NCI-H1436 treated with DMSO at 0.1 percent for 48 hours (cell line): ENCODE results near the gene MAPK14.
"Not testable (repeated sequence)": the region's sequence is repeated elsewhere in the genome, so short reads cannot be mapped to it uniquely, and the experiment has no call there.

Experiments
- DNase-seq: peaks from one replicate; lab custom pipeline; 2025; lab: John Stamatoyannopoulos, UW

The MAPK14 gene

DNA sequence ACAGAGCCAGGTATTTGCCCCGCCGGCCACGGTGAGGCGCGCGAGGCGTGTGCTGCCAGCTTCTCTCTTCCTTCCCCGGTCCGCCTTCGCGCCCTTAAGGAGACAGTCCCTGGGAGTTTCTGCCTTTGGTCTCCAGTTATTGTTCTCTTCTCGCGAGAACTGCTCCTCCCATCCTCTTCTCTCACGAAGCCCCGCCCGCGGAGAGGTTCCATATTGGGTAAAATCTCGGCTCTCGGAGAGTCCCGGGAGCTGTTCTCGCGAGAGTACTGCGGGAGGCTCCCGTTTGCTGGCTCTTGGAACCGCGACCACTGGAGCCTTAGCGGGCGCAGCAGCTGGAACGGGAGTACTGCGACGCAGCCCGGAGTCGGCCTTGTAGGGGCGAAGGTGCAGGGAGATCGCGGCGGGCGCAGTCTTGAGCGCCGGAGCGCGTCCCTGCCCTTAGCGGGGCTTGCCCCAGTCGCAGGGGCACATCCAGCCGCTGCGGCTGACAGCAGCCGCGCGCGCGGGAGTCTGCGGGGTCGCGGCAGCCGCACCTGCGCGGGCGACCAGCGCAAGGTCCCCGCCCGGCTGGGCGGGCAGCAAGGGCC, at the start of gene MAPK14:
TSS of gene MAPK14 (plus strand) at position 308 of the 587 bp plus-strand sequence. CDS start 350 bp downstream, outside the sequence.
- peak; percentile 99 for DNase-seq

DNA sequence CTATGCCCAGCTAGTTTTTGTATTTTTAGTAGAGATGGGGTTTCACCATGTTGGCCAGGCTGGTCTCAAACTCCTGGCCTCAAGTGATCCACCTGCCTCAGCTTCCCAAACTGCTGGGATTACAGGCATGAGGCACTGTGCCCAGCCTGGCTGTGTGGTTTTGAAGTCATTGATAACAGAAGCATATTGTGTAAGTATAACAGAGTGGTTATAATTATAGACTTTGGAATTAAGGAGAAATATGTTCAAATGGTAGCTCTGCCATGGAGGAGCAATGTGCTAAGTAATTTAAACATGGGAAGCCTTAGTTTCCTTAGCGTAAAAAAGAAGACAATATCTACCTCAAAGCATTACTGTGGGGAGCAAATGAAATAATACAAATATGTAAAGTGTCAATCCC, 47.5 kb upstream of the MAPK14 start:
- not testable (repeated sequence) for DNase-seq

DNA sequence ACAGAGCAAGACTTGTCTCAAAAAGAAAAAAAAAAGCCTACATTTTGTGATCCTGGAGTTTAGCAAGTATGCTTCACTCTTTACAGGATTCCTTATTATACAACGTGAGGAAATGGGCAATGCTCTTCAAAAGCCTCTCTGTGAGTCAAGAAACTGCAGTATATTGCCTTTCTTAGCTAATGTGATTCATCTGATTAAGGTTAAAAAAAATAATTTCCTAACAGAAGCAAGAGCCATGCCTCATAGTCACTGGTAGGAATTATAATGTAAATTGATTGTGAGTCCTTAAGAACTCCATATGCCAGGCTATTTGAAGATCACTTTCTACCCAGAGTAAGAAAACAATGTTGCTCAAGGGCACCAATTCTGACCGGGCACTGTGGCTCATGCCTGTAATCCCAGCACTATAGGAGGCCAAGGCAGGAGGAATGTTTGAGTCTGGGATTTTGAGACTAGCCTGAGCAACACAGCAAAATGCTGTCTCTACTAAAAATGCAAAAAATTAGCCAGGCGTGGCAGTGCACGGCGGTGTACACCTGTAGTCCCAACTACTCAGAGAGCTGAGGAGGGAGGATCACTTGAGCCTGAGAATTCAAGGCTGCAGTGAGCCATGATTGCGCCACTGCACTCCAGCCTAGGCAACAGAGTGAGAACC, 46.5 kb upstream of the MAPK14 start:
- no peak for DNase-seq

DNA sequence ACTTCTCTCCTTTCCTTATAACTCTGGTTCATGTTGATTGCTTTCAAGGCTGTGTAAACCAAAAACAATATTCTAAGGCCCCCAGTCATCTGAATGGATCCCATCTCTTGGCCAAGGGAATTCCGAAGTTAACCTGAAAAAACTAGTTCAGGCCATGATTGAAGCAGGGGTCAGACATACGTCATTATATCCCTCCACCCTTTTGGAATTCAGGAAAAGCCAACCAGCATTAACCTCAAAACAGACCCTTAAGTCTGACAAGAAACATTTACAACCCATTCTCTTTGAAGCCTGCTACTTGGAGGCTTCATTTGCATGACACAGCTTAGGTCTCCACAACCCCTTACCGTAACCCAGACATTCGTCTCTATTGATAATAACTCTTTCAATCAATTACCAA, 42.9 kb upstream of the MAPK14 start:
- no peak for DNase-seq

DNA sequence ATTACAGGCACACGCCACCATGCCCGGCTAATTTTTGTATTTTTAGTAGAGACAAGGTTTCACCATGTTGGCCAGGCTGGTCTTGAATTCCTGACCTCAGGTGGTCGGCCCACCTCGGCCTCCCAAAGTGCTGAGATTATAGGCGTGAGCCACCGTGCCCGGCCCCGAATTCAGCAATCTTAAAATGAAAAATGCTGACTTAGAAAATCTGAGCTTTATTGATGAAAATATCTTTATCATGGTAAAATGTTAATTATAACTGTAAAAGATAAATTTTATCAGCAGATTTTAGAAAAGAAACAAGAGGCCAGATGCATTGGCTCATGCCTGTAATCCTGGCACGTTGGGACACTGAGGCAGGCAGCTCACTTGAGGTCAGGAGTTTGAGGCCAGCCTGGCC, 39.6 kb upstream of the MAPK14 start:
- not testable (repeated sequence) for DNase-seq

DNA sequence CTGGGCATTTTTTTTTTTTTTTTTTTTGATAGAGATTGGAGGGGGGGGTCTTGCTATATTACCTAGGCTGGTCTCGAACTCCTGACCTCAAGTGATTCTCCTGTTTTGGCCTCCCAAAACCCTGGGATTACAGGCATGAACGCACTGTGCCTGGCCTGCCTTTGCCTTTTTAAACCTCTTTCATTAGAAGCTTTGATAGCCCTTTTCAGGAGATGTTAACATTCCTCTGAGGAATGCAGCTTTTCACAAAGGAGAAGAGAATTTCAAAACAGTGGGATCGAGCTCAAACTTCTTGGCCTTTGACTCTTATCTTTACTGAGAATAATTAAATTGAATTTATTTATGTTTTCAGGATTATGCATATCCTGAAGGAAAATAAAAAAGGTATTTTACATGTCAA, 34.5 kb upstream of the MAPK14 start:
- DNase-seq, result no peak

DNA sequence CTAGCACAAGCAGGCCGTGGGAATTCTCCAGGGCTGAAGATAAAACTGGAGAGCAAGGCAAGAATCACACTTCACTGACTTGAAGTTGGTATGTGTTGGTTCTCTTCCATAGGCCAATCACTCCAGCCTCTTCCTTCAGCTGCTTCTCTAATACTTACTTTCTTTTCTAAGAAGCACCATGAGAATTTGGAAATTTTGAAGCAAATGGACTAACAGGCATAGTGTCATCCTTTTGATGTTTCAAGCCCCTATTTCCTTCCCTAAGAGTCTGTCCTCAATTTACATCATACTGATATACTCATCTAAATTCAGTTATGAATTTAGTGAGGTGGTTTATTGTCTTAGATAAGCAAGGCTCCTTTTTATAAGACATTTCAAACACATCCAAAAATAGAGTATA, 27.2 kb upstream of the MAPK14 start:
- DNase-seq, result no peak

DNA sequence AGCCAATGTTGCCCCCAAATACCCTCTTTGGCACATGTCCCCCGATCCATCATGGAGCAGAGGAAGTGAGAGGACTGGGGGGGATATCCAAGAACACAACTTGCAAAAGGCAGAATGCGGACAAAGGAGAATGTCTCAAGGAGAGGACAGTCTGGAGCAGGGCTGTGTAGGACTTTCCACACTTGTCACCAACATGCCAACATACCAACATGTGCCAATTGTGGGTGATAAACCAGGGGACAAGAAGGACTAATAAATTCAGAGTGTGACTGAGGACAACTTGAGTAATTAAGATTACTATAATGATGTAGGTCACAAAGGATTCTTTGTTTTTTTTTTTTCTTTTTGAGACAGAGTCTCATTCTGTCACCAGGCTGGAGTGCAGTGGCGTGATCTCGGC, 11.9 kb upstream of the MAPK14 start:
- DNase-seq, result no peak

DNA sequence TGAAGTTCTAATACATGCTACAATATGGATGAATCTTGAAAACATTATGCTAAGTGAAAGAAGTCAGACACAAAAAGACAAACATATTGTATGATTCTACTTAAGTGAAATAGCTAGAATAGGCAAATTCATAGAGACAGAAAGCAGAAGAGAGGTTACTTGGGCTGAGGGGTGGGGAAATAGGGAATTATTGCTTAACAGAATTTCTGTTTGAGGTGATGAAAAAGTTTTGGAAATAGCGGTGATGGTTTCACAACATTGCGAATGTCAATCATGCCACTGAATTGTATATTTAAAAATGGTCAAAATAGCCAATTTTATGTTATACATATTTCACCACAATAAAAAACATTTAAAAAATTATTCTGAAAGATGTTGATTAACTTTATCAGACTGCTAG, 9.3 kb upstream of the MAPK14 start:
- no peak for DNase-seq

DNA sequence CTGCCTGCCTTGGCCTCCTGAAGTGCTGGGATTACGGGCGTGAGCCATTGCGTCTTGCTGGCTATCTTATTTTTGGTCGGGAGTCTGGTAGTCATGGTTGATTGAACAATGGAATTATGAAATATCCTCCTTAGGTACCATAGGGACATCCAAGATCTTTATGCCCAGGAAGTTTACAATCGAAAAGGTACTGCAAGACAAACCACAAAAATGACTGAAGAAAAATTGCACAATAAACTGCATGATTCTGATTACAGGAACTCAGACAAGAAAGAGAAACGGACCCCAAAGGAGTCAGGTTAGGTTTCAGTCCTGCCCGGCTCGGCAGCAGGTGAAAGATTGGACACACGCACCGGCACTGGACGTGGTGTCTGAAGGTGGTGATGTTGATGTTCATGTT, 8.4 kb upstream of the MAPK14 start:
- DNase-seq, result no peak

DNA sequence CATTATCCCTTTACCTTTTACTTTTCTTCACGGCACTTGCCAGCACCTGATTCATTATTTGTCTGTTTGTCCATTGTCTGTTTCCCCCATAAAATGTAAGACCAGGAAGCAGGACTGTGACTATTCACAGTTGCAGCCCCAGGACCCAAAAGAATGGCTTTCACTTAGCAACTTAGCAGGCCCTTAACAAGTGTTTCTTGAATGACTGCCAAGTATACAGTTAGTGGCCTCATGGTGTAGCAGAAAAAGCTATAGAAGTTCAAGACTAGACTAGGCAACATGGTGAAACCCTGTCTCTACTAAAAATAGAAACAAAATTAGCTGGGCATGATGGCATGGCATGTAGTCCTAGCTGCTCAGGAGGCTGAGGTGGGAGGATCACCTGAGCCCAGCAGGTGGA, 7.5 kb upstream of the MAPK14 start:
- DNase-seq, result no peak

DNA sequence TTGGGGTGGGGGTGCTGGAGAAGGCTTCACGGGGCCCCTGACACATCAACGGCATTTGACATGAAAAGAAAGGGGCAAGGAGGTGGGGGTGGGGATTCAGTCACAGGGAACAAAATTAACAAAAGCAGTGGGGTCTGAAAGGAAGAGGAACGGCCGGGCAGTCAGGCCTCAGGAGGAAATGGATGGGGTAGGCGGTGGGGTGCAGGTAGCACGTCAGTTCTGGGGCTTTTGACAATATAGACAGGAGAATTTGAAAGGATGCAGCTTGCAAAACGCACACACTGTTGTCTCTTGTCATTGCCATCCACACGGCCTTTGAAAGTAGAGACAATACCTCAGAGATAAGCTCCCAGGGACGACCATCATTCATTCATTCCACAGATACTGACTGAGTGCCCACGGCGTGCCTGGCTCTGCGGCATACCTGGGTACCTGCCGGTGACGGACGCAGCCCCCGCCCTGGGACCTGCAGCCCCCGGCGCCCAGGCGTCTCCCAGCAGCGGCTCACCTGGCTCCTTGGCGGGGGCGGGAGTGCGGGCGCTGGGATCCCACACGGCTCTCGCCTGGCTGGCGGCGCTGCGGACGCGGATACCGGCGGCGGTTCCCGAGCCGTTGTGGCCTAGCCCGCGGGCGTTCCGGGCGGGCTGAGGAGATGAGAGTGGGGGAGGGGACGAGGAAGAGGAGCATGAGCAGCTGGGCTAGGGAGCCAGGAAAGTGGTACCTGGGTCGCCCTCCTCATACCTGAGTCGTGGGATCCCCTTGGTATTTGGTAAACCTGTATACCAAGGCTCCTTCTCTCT, 3.4 kb upstream of the MAPK14 start, which contains the start of gene SLC26A8:
TSS of gene SLC26A8 (minus strand) at position 646 of the 800 bp plus-strand sequence. CDS start 4,934 bp downstream, outside the sequence.
- no peak for DNase-seq

DNA sequence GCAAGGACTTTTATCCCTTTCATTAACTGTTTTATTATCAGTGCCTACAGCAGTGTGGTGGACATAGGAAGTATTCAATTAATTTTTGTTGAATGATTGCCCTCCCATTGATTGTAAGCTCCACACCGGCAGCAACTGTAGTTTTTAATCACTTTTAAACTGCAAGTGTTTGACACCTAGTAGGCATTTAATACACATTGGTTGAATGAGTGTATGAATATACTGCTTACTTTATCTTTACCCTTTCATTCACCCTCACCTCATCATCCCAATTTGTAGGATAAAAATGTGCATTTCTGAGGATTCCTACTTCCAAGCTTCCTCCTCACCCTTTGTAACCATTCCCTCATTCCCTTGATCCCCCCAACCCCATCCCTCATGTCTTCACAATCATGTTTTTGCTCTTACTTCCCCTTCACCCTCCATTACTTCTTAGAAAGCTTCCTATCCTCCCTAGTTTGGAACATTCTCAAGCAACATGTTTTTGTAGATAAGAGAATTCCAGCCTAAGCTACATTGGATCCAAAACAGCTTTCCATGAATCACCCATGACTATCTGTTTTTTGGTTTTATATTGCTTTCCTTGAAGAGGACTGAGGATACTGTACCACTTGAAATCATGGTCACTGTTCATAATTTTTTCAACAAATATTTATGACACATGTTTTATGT, 2.2 kb upstream of the MAPK14 start:
- no peak for DNase-seq

DNA sequence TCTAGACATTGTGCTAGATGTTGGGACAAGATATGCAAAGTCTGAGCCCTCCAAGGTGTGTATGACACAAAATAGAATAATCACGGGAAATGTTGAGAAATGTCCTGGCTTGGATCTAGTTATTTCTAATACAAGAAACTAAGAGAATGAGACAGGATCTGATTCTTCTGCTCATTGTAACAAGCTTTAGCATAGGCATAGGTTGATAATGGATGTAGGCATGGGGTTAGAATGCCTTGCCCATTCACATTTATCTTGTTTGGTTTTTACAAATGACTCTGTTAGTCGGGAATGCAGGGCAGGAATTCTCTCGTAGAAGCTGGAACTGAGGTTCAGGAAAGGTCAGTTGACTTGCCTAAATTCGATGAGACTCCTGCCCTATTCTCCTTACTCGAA, 1.7 kb upstream of the MAPK14 start:
- no peak for DNase-seq

DNA sequence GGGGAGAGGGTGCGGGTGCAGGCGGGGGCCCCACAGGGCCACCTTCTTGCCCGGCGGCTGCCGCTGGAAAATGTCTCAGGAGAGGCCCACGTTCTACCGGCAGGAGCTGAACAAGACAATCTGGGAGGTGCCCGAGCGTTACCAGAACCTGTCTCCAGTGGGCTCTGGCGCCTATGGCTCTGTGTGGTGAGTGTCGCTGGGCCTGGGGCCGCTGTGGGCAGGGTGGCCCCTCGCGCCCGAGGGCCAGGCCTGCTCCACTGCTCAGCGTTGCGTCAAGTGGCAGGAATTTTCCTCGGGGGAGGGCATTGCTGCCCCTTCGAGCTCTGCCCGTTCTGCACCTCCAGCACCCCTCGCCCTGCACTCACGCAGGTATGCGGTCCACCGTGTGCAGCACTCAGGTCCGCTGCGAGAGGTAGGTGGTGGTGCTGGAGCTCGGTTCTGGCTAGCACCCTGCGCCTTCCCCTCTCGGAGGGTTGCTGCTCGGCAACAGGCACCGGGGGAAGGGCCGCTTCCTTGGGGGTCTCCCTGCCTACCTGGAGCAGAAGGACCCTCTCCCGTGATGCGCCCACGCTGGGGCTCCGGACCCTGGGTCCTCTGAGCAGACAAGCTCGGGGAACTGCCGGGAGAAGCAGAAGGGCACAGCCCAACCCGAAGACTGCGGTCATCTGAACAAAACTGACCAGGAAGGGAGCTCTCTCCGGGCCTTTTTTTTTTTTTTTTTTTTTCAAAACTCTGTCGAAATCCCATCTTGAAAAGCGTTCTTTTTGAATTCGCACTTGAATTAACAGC, 674 bp downstream of the MAPK14 start:
- no peak for DNase-seq

DNA sequence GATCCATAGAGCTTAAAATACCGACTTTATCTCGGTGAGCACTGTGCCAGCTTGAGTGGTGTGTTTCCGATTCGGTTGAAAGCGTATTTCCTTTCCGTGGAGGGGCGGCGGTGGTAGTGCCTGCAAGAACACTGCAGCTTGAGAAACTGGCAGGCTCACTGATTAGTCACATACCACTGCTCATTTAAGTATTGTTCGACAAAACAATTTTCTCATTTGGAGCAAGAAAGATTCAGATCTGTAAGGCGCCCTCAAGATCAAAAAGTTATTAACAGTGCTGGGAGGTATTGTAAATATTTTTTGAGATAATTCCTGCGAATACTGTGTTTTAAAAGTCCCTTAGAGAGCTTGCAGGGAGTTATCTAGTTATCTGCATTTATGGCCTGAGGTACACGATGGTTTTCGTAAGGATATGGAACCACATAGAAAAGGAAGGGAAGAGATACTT, 1.3 kb downstream of the MAPK14 start:
- no peak for DNase-seq

DNA sequence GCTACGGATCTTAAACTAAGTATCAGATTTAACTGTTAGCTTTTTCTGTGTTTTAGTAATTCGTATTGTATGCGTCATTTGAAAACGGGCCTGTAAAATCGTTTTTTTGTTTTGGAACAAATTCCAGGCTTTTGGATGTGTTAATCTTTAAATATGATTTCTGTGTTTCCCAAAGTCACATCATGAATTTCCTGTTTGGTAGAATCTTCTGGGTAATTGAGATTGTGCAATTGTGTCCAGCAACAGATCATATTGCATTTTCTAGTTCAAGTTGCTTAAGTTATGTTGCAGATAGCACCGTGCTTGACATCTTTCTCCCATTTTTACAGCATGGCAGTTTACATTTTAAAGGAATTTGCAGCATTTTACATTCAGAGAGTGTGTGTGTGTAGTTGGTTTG, 1.9 kb downstream of the MAPK14 start:
- DNase-seq, result no peak

DNA sequence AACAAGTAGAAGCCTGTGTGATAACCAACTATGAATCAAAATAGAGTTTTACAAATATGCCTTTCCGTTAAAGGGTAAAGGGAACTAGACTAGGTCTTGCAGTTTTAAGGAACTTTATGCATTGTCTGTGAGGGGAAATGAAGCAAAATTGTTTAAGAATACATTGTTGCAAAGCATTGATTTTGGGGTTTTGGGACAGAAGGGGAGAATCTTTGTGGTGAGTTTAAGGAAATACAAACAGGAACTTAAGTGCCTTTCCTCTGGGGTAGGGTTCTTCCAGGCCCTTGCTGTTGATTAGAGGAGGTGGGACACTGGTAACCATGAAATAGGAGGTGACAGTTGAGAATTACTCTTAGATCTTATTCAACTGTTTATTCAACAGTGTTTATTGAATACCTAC, 4.7 kb downstream of the MAPK14 start:
- DNase-seq, result no peak

DNA sequence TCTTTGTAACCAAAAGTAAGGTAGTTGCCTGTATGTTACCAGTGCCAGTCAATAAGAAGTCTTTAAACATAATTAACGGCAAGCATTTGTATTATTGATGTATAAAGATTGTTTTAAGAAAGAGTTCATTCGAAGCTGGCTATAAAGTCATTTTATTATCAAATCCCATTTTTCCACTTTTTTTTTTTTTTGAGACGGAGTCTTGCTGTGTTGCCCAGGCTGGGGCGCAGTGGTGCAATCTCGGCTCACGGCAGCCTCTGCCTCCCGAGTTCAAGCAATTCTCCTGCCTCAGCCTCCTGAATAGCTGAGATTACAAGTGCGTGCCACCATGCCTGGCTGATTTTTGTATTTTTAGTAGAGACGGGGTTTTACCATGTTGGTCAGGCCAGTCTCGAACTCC, 5.5 kb downstream of the MAPK14 start:
- DNase-seq, result not testable (repeated sequence)

DNA sequence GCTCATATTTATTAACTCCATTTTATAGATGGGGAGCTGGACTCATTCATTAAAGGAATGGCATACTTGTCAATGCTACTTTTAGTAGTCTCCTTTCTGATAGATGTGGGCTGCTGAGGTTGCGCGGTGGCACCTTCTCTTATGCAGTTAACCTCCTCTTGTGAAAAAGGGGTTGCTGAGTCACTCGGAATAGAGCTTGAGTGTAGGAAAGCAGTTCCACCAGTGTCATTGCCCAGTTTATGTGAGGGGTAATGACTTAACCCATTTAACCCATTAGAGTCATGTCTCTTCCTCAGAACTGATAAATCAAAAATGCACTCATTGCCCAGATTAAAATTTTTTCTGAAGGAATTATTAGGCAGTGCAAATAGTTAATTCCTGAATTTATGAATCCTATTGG, 6.3 kb downstream of the MAPK14 start:
- no peak for DNase-seq

DNA sequence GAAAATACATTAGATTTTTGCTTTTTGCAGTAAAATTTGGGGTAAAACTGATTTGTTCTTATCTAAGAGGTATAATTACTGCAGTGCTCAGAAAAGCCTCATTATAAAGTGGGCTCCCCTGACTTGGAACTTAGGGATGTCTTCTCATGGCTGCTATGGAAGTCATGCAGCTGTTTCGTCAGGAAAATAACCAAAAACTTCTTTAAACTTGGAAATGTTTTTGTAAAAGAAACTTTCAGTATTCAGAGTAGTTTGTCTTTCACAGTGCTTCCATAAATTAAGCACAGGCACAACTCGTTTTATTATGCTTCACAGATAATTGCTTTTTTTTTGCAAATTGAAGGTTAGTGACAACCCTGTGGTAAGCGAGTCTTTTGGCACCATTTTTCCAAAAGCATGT, 6.8 kb downstream of the MAPK14 start:
- no peak for DNase-seq

DNA sequence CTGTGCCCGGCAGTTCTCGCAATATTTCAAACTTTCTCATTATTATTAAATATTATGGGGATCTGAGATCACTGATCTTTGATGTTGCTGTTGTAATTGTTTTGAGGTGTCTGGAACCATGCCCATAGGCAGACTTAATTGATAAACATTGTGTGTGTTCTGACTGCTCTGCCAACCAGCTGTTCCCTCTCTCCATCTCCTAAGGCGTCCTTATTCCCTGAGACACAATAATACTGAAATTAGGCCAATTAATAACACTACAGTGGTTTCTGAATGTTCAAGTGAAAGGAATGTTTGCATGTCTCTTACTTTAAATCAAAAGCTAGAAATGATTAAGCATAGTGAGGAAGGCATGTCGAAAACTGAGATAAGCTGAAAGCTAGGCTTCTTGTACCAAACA, 7.6 kb downstream of the MAPK14 start:
- no peak for DNase-seq
